ENCODE data around the gene CERS6.

The CERS6 gene

DNA sequence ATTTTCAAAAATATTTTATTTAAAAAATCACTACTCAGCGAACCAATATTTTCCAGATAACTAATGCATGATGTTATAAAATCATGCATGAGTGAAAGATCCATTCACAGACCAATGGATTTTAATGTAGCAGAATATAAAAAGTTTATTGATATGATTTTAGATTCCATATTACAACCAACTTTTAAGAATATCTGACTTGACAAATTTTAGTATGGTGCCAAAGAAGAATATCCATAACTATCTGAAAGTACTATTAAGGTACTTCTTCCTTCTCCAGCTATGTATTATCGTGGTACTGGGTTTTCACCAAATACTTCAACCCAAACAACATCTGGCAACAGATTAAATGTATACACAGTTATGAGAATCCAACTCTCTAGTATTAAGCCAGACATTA is 246.5 kb downstream of the CERS6 start:
- DNase-seq (ENCODE audit: low spot score): no peak

DNA sequence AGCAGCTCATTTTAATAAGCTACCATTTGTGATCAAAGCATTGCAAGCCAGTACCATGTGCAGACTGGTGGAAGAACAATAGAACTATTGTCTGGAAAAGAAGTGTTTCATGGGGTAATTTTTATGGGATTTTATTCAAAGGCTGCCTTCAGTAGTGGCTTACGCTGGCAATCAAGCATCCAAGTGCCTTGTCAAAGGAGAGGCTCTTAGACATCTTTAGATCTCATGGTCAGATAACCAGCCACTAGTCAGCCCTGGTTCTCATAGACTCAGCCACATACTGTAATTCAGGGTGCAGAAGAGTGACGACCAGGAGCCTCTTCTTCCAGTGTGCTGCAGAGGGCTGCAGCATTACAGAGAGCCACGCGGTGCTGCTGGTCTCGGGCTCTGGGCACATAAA is 247.9 kb downstream of the CERS6 start:
- DNase-seq (ENCODE audit: low spot score): no peak

DNA sequence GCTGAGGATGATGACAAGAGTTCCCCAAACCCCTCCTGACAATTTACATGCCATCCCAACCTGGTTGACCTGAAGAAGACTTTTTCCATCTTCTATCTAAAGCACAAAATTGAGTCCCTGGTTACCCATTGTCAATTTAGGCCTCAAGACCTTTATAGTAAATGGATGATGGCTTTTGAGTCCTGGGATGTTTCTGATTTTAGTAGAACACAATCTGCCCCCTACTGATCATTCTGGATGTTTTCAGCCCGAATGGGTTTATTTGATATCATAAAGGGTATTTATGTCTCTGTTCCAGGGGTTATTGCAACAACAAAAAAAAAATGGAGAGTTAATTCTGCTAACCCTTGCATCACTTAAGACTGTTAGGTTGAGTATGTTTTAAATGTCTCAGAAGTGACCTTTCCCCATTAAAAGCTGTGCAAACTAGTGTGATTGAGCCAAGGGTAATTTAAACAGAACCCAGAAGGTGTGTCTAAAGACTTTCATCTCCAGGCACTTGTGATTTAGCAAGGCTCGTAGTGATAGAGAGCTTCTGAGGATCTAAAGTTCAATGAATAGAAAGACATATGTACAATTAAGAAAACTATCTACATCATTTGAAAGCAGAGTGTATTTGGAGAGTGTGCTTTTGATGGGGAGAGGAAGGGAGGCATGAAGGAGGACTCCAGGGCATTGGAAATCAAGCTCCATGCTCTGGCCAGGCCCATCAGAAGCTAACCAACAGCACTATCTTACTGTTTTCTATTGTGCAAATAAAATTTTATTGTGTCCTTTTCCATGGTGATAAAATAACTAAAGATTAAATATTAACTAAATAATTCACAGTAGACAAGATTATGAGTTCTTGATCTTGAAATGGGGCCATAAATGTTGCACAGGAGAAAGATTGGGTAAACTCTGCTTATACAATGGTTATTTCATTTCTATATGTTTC is 249.7 kb downstream of the CERS6 start:
- no peak for DNase-seq (ENCODE audit: low spot score)

DNA sequence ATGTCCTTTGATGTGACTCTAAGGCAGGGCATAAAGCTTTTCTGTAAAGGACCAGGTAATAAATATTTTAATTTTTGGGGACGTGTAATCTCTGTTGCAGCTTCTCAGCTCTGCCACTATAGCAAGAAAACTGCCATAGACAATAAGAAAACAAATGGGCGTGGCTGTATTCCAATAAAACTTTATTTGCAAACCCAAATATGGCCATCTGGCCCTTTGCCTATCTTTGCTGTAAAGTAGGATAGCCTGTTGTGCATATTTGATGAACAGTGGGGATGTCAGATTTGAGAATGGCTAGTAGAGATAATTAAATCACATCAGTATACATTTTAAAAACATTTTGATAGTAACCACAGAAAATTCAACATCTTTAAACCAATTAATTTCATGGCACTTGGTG is 250.7 kb downstream of the CERS6 start:
- no peak for DNase-seq (ENCODE audit: low spot score)

DNA sequence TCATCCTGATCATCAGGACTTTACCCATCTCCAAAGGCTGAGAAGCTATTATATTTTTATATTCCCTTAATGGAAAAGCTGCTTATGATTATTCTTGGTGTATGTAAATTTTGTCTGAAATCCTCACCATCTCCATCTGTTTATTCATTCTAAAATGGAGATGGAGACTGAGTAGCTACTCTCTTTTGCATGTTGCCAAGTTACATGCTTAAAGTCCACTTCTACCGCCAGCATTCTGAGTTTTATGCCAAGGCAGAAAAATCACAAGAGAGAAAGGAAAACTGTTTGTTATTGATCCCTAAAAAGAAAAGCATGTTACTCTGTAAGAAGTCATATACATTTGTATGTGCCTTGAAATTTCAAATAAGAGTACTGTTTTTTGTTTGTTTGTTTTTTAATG is 252.0 kb downstream of the CERS6 start:
- no peak for DNase-seq (ENCODE audit: low spot score)

DNA sequence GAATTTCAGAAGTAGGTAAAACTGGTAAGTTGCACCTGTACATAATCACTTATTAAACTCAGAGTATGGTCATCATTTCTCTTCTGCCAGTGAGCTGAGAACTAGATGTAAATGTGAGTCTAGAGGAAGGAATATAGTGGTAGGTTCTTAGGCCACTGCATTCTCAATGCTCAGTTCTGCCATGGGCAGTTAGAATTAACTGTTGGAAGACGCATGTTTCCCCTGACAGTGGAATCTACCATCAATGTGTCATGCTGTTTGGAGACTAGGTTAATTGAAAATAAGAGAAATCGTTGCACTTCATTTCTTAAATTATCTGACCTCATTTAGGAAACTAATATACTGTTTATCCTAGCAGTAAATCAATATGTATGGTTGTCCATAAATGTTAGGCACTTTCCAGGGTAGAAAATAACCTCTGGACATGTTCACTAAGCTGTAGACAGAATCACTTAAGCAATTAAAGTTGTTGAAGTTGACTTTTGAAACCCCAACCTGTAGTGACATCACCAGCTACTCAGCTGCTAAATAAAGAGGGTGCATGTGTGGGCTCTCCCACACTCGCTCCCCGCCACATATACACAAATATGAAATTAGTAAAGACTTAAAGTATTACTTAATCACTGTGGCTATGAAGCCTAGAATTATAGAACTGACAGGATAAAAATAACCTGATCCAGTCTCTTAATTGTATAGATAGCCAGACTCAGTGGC is 254.8 kb downstream of the CERS6 start:
- DNase-seq (ENCODE audit: low spot score): no peak

DNA sequence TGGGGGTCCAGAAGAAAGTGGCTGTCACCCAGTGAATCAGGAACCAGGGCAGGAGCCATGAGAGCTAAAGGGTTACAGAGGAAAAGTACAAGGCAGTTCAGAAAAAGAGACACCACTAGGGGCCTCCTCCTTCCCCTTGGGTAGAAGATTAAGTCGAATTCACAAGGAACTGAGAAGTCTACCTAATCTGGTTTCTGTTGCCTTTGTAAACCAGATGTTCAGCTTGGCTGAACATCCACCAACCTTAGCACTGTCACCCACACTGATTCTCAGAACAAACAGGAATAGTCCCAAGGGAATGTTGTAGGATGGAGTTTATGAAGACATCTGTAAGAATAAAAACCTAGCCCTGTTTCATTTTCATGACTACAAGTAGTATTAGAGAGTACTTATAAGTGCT is 256.0 kb downstream of the CERS6 start:
- DNase-seq (ENCODE audit: low spot score): peak; percentile 21

DNA sequence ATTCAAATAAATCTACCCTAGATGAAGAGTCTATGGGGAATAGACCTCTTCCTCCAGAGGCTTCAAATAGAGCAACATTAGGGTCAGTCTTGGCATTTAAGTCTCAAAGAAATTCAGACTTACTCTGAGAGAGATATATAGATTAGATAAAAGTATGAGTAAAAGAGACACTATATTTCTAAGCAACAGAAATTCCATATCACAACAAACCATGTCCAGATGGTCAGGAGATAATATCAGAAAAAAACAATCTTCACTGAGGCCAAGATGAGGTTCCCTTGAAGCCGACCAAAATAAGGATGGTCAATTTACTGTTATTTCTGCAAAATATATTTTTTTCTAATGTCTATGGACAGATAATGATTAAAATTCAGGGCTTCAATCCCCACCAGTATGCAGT is 257.3 kb downstream of the CERS6 start:
- DNase-seq (ENCODE audit: low spot score): no peak

DNA sequence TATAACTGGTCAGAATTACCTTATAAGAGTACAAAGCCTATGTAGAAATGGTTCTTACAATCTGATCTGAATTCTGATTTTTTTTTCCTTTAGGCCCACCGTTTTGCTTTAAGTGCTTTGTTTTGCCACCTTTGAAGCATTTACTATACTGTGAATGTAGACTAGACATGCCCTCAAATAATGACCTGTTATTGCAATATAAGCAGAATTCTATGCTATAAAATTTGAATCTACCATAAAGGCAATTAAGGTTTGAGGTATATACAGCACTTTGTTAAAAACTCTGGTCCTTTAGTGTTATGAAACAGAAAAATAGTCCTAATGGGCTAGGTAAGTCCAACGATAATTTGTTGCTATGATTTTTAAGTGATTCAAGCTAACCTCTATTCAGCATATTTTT is 259.8 kb downstream of the CERS6 start:
- DNase-seq (ENCODE audit: low spot score): no peak

DNA sequence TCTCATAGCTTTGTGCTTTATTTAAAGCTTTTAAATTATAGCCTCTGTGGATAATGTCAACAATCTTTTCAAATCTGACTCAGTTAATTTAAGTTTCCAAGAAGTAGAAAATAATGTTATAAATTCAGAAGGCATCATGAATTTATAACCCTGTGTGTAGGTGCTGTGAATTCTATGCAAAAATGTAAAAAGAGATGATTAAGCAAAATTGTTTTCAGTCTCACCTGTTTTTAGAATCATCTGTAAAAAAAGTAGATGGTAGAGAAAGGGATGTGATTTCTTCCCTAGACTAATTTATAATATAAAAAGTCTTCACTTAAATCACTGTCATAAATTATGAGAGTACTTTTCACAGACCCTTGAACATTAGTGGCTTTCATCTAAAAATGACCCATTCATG is 260.8 kb downstream of the CERS6 start:
- no peak for DNase-seq (ENCODE audit: low spot score)

DNA sequence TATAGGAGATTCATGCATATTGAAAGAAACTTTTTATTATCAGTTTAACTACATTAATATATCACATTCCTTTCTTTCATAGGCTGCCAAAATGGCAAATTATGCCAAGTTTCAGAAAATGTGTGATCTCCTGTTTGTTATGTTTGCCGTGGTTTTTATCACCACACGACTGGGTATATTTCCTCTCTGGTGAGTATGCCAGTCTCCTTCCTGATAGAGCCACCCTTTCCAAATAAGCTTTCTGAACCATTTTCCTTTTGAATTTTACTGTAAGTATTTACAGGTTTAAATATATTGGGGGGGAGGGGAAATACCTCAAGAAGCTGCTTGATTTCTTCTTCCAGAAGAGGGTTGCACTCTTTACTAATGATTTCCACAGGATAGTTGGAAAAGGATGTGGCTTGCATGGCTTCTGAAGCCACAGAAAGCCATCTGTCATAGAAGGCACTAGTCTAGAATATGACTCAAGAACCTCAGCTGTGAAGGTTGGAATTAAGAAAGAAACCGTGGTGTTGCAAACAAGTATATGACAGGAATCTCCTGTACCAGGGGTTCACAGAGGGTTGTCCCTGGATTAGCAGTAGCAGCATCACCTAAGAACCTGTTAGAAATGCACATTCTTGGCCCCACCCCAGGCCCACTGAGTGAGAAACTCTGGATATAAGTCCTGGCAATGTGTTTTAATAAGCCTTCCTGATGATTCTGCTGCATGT is 261.9 kb downstream of the CERS6 start:
- DNase-seq (ENCODE audit: low spot score): no peak

DNA sequence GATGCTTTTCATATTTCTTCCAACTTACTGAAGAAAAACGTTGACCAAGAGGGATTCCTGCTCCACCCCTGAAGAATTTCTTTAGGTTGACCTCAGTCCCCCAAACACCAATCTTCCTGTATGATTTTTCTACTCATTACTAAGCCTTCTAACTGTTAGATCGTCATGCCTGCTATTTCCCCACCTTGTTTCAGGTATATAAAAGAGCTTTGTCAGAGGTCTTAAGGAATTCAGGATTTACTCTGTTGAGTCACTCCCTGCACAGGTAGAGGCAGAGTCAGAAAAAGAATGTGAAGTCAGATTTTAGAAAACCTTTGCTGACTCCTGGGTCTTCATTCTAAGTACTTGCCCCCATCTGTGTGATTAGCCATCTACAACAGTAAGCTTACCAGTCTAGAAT is 262.6 kb downstream of the CERS6 start:
- DNase-seq (ENCODE audit: low spot score): no peak

DNA sequence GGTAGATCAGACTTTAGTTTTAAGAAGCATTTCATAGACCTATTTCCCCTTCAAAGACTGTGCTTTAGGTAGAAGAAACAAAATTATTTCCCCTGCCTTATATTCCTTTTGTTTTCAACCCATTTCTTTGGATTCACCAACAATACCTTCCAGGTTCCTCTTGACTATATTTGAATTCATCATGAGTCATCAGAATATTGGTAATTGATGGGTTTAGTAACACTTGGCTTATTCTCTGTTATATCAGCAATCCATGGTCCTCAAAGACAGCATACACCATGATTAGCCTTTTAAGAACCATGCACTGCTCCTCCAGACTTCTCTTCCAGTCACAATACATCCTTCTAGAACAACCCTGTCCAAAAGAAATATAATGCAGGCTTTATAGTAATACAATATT is 263.4 kb downstream of the CERS6 start:
- no peak for DNase-seq (ENCODE audit: low spot score)

DNA sequence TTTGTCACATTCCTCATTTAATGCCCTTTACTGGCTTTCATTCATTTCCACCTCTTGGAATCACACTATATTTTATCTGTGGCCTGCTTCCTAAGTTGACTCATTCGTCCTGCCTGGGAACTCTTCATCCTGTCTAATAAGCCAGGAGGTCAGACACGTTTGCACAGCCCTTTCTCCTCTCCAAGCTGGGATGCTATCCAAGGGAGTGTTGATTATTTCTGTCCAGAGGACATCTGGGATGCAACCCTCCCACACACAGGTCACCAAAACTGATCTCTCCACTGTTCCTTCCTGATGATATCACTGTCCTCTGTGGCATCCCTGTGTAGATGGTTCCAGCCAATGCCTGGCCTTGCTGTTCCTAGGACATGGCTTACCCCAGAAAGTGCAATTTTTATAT is 266.5 kb downstream of the CERS6 start:
- DNase-seq (ENCODE audit: low spot score): no peak

DNA sequence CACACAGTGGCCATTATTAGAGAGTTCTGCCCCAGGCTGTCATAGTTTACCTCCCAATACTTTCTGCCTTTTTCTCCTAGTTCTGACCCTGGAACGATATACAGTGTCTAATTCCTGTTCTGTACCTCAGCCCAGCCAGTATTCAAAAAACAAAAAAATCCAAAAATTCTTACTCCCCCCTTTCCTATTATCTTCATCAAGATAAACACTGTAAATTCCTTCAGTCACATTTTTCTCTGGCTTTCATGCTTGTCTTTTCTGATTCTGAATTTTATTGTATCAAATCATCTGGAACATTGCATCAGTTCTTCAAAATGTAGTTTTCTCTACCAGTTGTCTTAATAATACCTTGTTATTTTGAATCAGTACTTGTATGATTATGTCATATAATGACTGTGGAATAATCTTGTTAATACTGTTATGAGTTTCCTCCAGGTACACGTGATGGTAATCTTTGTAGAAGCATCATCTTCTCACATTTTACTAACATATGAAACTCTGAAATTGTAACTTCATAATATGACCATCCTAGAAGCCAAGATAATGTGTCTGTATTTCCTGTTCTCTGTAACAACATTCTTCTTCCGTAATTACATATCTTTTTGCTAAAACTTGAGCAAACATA is 267.3 kb downstream of the CERS6 start:
- DNase-seq (ENCODE audit: low spot score): no peak

DNA sequence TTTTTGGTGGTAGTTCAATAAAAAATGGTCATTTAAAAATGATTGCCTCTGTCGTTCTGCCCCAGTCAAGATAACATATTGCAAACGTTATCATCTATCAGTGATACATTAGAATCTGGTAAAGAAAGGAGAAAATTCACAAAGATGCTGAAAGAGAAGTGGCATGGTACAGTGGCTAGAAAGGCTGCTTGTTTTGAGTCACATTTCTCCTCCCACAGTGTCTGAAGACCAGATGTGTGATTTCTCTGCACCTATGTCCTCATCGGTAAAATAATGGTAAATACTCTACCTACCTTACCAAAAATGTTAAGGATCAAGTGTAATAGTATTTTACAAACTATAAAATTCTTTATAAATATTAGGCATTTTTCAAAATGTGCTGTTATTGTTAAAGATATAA is 270.3 kb downstream of the CERS6 start:
- DNase-seq (ENCODE audit: low spot score): no peak

DNA sequence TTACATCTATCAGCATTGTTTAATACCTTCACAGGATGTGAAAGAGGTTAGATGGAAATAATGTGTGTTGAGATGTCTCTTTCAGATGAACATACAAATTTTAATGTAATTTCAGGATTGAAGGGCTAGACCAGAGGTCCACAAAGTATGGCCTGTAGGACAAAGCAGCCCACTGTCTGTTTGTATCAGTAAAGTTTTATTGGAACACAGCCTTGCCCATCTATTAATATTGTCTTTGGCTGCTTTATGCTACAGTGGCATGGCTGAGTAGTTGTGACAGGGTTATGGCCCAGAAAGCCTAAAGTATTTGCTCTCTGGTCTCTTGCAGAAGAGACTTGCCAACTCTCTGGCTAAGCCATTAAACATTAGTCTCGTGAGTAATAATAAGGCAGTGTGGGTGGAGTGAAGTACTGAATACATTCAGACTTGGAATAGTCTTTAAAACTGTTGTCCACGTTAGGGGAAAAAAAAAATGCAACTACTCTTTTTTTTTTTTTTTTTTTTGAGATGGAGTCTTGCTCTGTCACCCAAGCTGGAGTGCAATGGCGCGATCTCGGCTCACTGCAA is 271.9 kb downstream of the CERS6 start:
- no peak for DNase-seq (ENCODE audit: low spot score)

DNA sequence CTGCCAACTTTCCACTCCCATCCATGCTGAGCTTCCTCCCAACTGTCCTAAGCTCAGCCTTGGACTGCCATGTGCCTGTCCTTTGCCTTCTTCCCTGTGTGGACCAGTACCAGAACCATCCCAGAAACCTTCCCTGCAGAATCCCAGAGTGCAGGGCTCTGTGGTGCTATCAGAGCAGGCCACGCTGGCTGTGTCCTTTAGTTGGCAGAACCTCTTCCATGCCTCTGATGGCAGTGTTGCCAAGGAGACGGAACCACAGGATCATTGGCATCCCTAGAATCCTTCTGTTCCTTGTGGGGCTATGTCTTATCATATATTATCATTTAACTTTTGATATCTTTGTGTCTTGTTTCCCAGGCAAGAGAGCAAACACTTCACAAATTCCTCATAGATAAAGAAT is 273.4 kb downstream of the CERS6 start:
- no peak for DNase-seq (ENCODE audit: low spot score)

DNA sequence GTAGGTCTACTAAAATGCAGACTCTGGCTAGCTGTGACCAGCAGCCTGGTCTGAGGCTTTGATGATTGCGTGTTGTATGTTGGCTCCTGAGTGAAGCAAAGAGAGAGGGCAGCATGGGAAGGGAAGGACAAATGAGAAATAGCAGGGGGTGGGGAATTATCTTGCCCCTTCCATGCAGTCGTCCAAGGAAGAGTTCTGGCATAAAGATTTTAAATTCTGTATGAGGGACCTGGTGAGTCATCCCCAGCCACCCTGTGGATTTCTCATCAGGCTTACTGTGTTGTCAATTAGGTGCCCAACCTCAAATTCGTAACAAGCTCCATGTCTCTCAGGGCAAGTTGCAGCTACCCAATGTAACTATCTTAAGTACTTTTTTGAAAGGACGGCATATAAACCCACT is 274.3 kb downstream of the CERS6 start:
- no peak for DNase-seq (ENCODE audit: low spot score)

DNA sequence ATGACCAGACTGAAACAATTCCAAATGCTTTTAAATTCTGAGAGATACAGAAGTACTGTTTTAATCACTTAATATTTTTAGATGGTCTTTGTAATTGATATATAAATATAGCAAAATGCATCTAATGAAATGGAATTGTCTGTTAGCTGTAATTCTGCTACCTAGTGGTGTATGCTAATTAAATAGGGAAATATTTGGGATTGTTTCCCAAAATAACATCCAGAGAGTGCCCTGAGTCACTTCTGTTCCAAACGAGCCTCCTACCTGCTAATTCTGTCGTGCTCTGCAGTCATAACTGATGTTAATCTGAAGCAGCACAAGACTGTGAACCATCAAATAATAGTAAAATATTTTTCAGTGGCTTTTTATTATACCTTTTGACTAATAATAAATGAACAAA is 274.9 kb downstream of the CERS6 start:
- DNase-seq (ENCODE audit: low spot score): no peak

DNA sequence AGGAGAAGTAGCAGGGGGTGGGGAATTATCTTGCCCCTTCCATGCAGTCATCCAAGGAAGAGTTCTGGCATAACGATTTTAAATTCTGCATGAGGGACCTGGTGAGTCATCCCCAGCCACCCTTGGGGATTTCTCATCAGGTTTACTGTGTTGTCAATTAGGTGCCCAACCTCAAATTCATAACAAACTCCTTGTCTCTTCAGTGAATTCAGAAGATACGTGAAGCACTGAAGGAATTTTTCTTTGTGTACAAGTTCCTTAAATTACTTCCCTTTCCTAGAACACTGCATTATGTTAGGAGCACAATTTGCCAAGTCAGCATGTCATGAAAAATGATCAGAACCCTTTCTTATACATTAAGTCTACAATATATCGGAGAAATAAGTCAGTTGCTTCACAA is 275.5 kb downstream of the CERS6 start:
- DNase-seq (ENCODE audit: low spot score): no peak

DNA sequence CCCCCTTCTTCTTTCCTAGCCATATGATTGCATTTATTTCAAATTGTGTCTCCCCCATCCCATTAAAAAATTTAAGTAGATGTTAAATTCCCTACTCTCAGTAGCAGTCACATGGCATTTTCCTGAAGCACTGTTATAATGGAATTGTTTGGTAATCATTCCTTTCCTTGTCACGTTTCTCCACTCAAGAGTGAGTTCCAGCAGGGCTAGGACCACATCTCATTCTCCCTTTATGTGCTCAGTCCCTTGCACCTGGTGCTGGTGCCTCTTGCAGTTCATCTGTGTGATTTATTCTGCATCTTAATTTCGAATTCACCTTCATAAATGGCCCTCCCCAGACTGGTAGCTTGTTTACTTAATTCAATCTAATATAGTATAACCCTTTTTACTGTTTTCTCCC is 276.0 kb downstream of the CERS6 start:
- no peak for DNase-seq (ENCODE audit: low spot score)

All from iPS-NIHi11 (cell line).